ENCODE data around the gene CERT1.
A peak's percentile ranks its signal among the peaks of the same experiment; 100 is the strongest.
"Not testable (repeated sequence)": the region's sequence is repeated elsewhere in the genome, so short reads cannot be mapped to it uniquely, and the experiment has no call there.

CERT1 gene

GRCh38 chr5:75524071-75524470 lies 12.6 kb upstream of the CERT1 start:
- no peak for DNase-seq (ENCODE audit: low read depth, low spot score)
- peak overlapping the region; percentile 44 for H3K27ac ChIP-seq

- peak overlapping the region; percentile 44 for H3K27ac ChIP-seq
- DNase-seq (ENCODE audit: low read depth, low spot score), result no peak
Observed at GRCh38 chr5:75523275-75523674, 11.8 kb upstream of the CERT1 start.

- peak overlapping the region; percentile 44 for H3K27ac ChIP-seq
- no peak for DNase-seq (ENCODE audit: low read depth, low spot score)
Observed at GRCh38 chr5:75522542-75522941, 11.1 kb upstream of the CERT1 start.

GRCh38 chr5:75522025-75522424 lies 10.6 kb upstream of the CERT1 start:
- peak overlapping the region; percentile 44 for H3K27ac ChIP-seq
- DNase-seq (ENCODE audit: low read depth, low spot score), result no peak

- no peak for DNase-seq (ENCODE audit: low read depth, low spot score)
- H3K27ac ChIP-seq, result no peak overlapping the region
Observed at GRCh38 chr5:75521195-75521594, 9.8 kb upstream of the CERT1 start.

GRCh38 chr5:75519761-75520160 lies 8.3 kb upstream of the CERT1 start:
- DNase-seq (ENCODE audit: low read depth, low spot score), result no peak
- no peak overlapping the region for H3K27ac ChIP-seq

- DNase-seq (ENCODE audit: low read depth, low spot score), result no peak
- H3K27ac ChIP-seq, result no peak overlapping the region
Observed at GRCh38 chr5:75514323-75514722, 2.9 kb upstream of the CERT1 start.

- no peak for DNase-seq (ENCODE audit: low read depth, low spot score)
- no peak overlapping the region for H3K27ac ChIP-seq
Observed at GRCh38 chr5:75513841-75514240, 2.4 kb upstream of the CERT1 start.

- no peak for DNase-seq (ENCODE audit: low read depth, low spot score)
- peak overlapping the region; percentile 63 for H3K27ac ChIP-seq
Observed at GRCh38 chr5:75512383-75513074, 1.1 kb upstream of the CERT1 start.

- DNase-seq (ENCODE audit: low read depth, low spot score), result no peak
- H3K27ac ChIP-seq, result peak overlapping the region; percentile 63
Observed at GRCh38 chr5:75510836-75511434, 494 bp downstream of the CERT1 start.

- no peak for DNase-seq (ENCODE audit: low read depth, low spot score)
- H3K27ac ChIP-seq, result peak overlapping the region; percentile 63
Observed at GRCh38 chr5:75510417-75510835, 1.0 kb downstream of the CERT1 start.

GRCh38 chr5:75509956-75510355 lies 1.5 kb downstream of the CERT1 start:
- DNase-seq (ENCODE audit: low read depth, low spot score), result no peak
- peak overlapping the region; percentile 63 for H3K27ac ChIP-seq

GRCh38 chr5:75509546-75509945 lies 1.9 kb downstream of the CERT1 start:
- no peak overlapping the region for H3K27ac ChIP-seq
- no peak for DNase-seq (ENCODE audit: low read depth, low spot score)

- no peak for DNase-seq (ENCODE audit: low read depth, low spot score)
- no peak overlapping the region for H3K27ac ChIP-seq
Observed at GRCh38 chr5:75507841-75508240, 3.6 kb downstream of the CERT1 start.

GRCh38 chr5:75505112-75505511 lies 6.3 kb downstream of the CERT1 start:
- H3K27ac ChIP-seq, result peak overlapping the region; percentile 33
- DNase-seq (ENCODE audit: low read depth, low spot score), result not testable (repeated sequence)

- DNase-seq (ENCODE audit: low read depth, low spot score); H3K27ac ChIP-seq: not testable (repeated sequence)
Observed at GRCh38 chr5:75498875-75499274, 12.6 kb downstream of the CERT1 start.

- no peak overlapping the region for H3K27ac ChIP-seq
- no peak for DNase-seq (ENCODE audit: low read depth, low spot score)
Observed at GRCh38 chr5:75498208-75498777, 13.1 kb downstream of the CERT1 start.

- H3K27ac ChIP-seq, result no peak overlapping the region
- DNase-seq (ENCODE audit: low read depth, low spot score), result no peak
Observed at GRCh38 chr5:75496026-75496425, 15.4 kb downstream of the CERT1 start.

GRCh38 chr5:75491621-75492020 lies 19.8 kb downstream of the CERT1 start:
- no peak for DNase-seq (ENCODE audit: low read depth, low spot score)
- no peak overlapping the region for H3K27ac ChIP-seq

- H3K27ac ChIP-seq; DNase-seq (ENCODE audit: low read depth, low spot score): not testable (repeated sequence)
Observed at GRCh38 chr5:75489847-75490246, 21.6 kb downstream of the CERT1 start.

- no peak for DNase-seq (ENCODE audit: low read depth, low spot score)
Observed at GRCh38 chr5:75484605-75485004, 26.8 kb downstream of the CERT1 start.

GRCh38 chr5:75482482-75482881 lies 28.9 kb downstream of the CERT1 start:
- H3K27ac ChIP-seq, result no peak overlapping the region
- DNase-seq (ENCODE audit: low read depth, low spot score), result no peak

More at GRCh38 chr5:75484605-75485004, 26.8 kb downstream of the CERT1 start:
- no peak overlapping the region for H3K27ac ChIP-seq
